HEK293 (cell line): Measurements from ENCODE around the gene ZFP36.

ENCODE experiments used
- CTCF ChIA-PET: fragments of 350-600 bp; formaldehyde crosslinking; extraction: SDS; loops from one replicate; lab custom pipeline; 2021; ENCODE audit warnings: antibody characterized with exemption; lab: Yijun Ruan, JAX
- POLR2A ChIA-PET: fragments of 300-600 bp; formaldehyde crosslinking; extraction: SDS; loops from one replicate; lab custom pipeline; 2020; ENCODE audit warnings: antibody characterized with exemption, inconsistent platforms; lab: Yijun Ruan, JAX
- H3K27ac ChIP-seq: fragments of 200-500 bp; sonication (Bioruptor generic); 2 replicates; pipeline ENCODE4 v1.5.1; 2014; ENCODE audit warnings: low read depth, low read length, control low read depth, inconsistent platforms; ENCODE audit errors: extremely low read depth
- H3K36me3 ChIP-seq, 2 experiments: fragments of 200-500 bp in 1 of 2; sonication (Bioruptor generic) in 1 of 2; 1 replicate in 1 of 2; 2 replicates in 1 of 2; pipeline ENCODE4 v1.5.1; 2014 to 2017; ENCODE audit warnings: inconsistent platforms in 2 of 2, low read length in 2 of 2; ENCODE audit not compliant: control insufficient read depth in 2 of 2, insufficient read depth in 1 of 2
- H3K4me1 ChIP-seq: fragments of 200-500 bp; sonication (Bioruptor generic); 2 replicates; pipeline ENCODE4 v1.5.1; 2014; ENCODE audit warnings: mild to moderate bottlenecking, low read length, inconsistent platforms; ENCODE audit not compliant: control insufficient read depth, insufficient read depth
- H3K4me3 ChIP-seq: 2 replicates; pipeline ENCODE4 v1.5.1; 2011; ENCODE audit warnings: low read depth, mild to moderate bottlenecking, control low read depth, low read length, moderate library complexity
- H3K9me3 ChIP-seq: fragments of 200-500 bp; sonication (Bioruptor generic); 2 replicates; pipeline ENCODE4 v1.5.1; 2014; ENCODE audit warnings: low read depth, low read length, inconsistent platforms; ENCODE audit not compliant: control insufficient read depth, insufficient read depth
- EGR2 ChIP-seq: fragments of 450-650 bp; formaldehyde crosslinking; IDR thresholded peaks from 2 replicates; pipeline ENCODE4 v1.5.1; 2016; ENCODE audit warnings: low read depth, missing biosample characterization, missing genetic modification characterization
- GLIS2 ChIP-seq: fragments of 450-650 bp; formaldehyde crosslinking; IDR thresholded peaks from 2 replicates; pipeline ENCODE4 v1.5.1; 2016; ENCODE audit warnings: missing biosample characterization, missing genetic modification characterization
- KLF10 ChIP-seq: fragments of 450-650 bp; IDR thresholded peaks from 2 replicates; pipeline ENCODE4 v1.5.1; 2018; ENCODE audit warnings: missing biosample characterization, mild to moderate bottlenecking, missing genetic modification characterization
- MZF1 ChIP-seq: fragments of 450-650 bp; formaldehyde crosslinking; IDR thresholded peaks from 2 replicates; pipeline ENCODE4 v1.5.1; 2017; ENCODE audit warnings: missing biosample characterization, missing genetic modification characterization, borderline replicate concordance
- SCRT2 ChIP-seq: fragments of 450-650 bp; formaldehyde crosslinking; IDR thresholded peaks from 2 replicates; pipeline ENCODE4 v1.5.1; 2016; ENCODE audit warnings: missing biosample characterization, missing genetic modification characterization
- ZBTB1 ChIP-seq: fragments of 450-650 bp; formaldehyde crosslinking; IDR thresholded peaks from 2 replicates; pipeline ENCODE4 v1.5.1; 2016; ENCODE audit warnings: missing biosample characterization, missing genetic modification characterization
- ZBTB7A ChIP-seq: fragments of 450-650 bp; formaldehyde crosslinking; IDR thresholded peaks from 2 replicates; pipeline ENCODE4 v1.5.1; 2016; ENCODE audit warnings: low read depth, missing biosample characterization, missing genetic modification characterization
- ZNF121 ChIP-seq: fragments of 450-650 bp; formaldehyde crosslinking; IDR thresholded peaks from 2 replicates; pipeline ENCODE4 v1.5.1; 2016; ENCODE audit warnings: missing biosample characterization, missing genetic modification characterization
- ZNF155 ChIP-seq: fragments of 450-650 bp; formaldehyde crosslinking; IDR thresholded peaks from 2 replicates; pipeline ENCODE4 v1.5.1; 2016; ENCODE audit warnings: missing biosample characterization, missing genetic modification characterization
- ZNF174 ChIP-seq: fragments of 450-650 bp; formaldehyde crosslinking; IDR thresholded peaks from 2 replicates; pipeline ENCODE4 v1.5.0; 2017; ENCODE audit warnings: missing biosample characterization, mild to moderate bottlenecking, missing genetic modification characterization
- ZNF175 ChIP-seq: fragments of 450-650 bp; formaldehyde crosslinking; IDR thresholded peaks from 2 replicates; pipeline ENCODE4 v1.5.1; 2016; ENCODE audit warnings: missing biosample characterization, missing genetic modification characterization
- ZNF211 ChIP-seq: fragments of 450-650 bp; formaldehyde crosslinking; IDR thresholded peaks from 2 replicates; pipeline ENCODE4 v1.5.1; 2016; ENCODE audit warnings: low read depth, missing biosample characterization, missing genetic modification characterization
- ZNF23 ChIP-seq: fragments of 450-650 bp; formaldehyde crosslinking; IDR thresholded peaks from 2 replicates; pipeline ENCODE4 v1.5.1; 2016; ENCODE audit warnings: missing biosample characterization, missing genetic modification characterization, borderline replicate concordance
- ZNF266 ChIP-seq: fragments of 450-650 bp; formaldehyde crosslinking; IDR thresholded peaks from 2 replicates; pipeline ENCODE4 v1.5.1; 2016; ENCODE audit warnings: missing biosample characterization, missing genetic modification characterization, low read depth
- ZNF292 ChIP-seq: fragments of 450-650 bp; formaldehyde crosslinking; IDR thresholded peaks from 2 replicates; pipeline ENCODE4 v1.5.1; 2016; ENCODE audit warnings: low read depth, missing biosample characterization, missing genetic modification characterization, borderline replicate concordance
- ZNF350 ChIP-seq: fragments of 450-650 bp; formaldehyde crosslinking; IDR thresholded peaks from 2 replicates; pipeline ENCODE4 v1.5.0; 2017; ENCODE audit warnings: missing biosample characterization, mild to moderate bottlenecking, missing genetic modification characterization
- ZNF37A ChIP-seq: fragments of 450-650 bp; IDR thresholded peaks from 2 replicates; pipeline ENCODE4 v1.5.1; 2018; ENCODE audit warnings: missing biosample characterization, missing genetic modification characterization
- ZNF544 ChIP-seq: fragments of 450-650 bp; formaldehyde crosslinking; IDR thresholded peaks from 2 replicates; pipeline ENCODE4 v1.5.0; 2017; ENCODE audit warnings: missing biosample characterization, missing genetic modification characterization
- ZNF623 ChIP-seq: fragments of 450-650 bp; formaldehyde crosslinking; IDR thresholded peaks from 2 replicates; pipeline ENCODE4 v1.5.1; 2016; ENCODE audit warnings: missing biosample characterization, missing genetic modification characterization
- ZNF654 ChIP-seq: fragments of 450-650 bp; formaldehyde crosslinking; IDR thresholded peaks from 2 replicates; pipeline ENCODE4 v1.5.1; 2016; ENCODE audit warnings: low read depth, missing biosample characterization, missing genetic modification characterization
- ZNF660 ChIP-seq: fragments of 450-650 bp; IDR thresholded peaks from 2 replicates; pipeline ENCODE4 v1.5.1; 2018; ENCODE audit warnings: missing biosample characterization, mild to moderate bottlenecking, missing genetic modification characterization
- ZNF791 ChIP-seq: fragments of 450-650 bp; formaldehyde crosslinking; IDR thresholded peaks from 2 replicates; pipeline ENCODE4 v1.5.1; 2016; ENCODE audit warnings: missing biosample characterization, missing genetic modification characterization
- TF ChIP-seq, protein P1 (sequence below): fragments of 450-650 bp; formaldehyde crosslinking; IDR thresholded peaks from 2 replicates; pipeline ENCODE4 v1.5.1; 2016; ENCODE audit warnings: missing biosample characterization, missing genetic modification characterization
- TF ChIP-seq, protein P2 (sequence below): fragments of 450-650 bp; formaldehyde crosslinking; IDR thresholded peaks from 2 replicates; pipeline ENCODE4 v1.5.1; 2017; ENCODE audit warnings: missing biosample characterization, missing genetic modification characterization
- TF ChIP-seq, protein P3 (sequence below): fragments of 450-650 bp; formaldehyde crosslinking; IDR thresholded peaks from 2 replicates; pipeline ENCODE4 v1.5.1; 2017; ENCODE audit warnings: missing biosample characterization, missing genetic modification characterization
- TF ChIP-seq, protein P4 (sequence below): fragments of 450-650 bp; formaldehyde crosslinking; IDR thresholded peaks from 2 replicates; pipeline ENCODE4 v1.5.1; 2017; ENCODE audit warnings: missing biosample characterization, missing genetic modification characterization
- TF ChIP-seq, protein P5 (sequence below): fragments of 450-650 bp; IDR thresholded peaks from 2 replicates; pipeline ENCODE4 v1.5.1; 2018; ENCODE audit warnings: missing biosample characterization, mild to moderate bottlenecking, missing genetic modification characterization
- TF ChIP-seq, protein P6 (sequence below): fragments of 450-650 bp; formaldehyde crosslinking; IDR thresholded peaks from 2 replicates; pipeline ENCODE4 v1.5.0; 2017; ENCODE audit warnings: missing biosample characterization, missing genetic modification characterization, borderline replicate concordance

Gene ZFP36

DNA sequence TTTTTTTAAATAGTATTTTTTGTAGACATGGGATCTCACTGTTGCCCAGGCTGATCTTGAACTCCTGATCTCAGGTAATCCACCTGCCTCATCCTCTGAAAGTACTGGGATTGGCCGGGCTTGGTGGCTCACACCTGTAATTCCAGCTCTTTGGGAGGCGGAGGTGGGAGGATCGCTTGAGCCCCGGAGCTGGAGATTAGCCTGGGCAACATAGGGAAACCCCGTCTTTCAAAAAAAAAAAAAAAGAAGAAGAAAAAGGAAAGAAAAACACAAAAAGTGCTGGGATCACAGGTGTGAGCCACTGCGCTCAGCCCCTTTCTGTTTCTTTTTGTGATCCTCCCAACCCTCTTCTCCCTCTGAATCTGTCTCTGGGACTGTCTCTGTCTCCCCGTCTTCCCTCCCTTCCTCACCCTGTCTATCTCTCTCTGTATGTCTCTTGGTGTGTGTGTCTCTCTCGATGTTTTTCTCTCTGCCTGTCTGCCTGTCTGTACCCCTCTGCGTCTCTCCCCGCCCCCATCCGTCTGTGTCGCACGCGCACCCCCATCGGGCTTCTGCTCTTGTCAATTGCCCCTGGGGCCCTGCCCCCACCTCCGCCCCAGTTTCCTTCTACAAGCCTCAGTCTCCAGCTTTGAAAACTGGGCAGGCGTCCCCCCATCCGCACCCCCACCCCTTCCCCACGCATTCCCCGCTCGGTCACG is 540 bp upstream of the ZFP36 start:
- no peaks in the 10 kb centered on the region for H3K9me3 ChIP-seq
- ChIA-PET POLR2A (interaction anchor here (0.5 to 11.2 kb wide), 11 partner anchors 7 to 288 kb away, joined by 3 to 175 read pairs (median 5); partner anchors contain the start of genes MED29, PAF1 and RPS16), CTCF (interaction anchor here (0.6 to 4.6 kb wide), 2 partner anchors 8 to 264 kb away, joined by 3 to 41 read pairs; no protein-coding TSS in a partner anchor)
- H3K4me1 ChIP-seq, result peaks cover 57% of the 10 kb centered on the region
- H3K36me3 ChIP-seq, result peaks cover 0 to 3% of the 10 kb centered on the region in 2 experiments; a peak in 1 of 3 replicates
- peak overlapping the region; percentile 56 for H3K27ac ChIP-seq
- H3K4me3 ChIP-seq, result peak overlapping the region; percentile 26
- TF ChIP-seq ZNF544 (tag by site-specific recombination), result no peak
- TF ChIP-seq, protein P1, sequence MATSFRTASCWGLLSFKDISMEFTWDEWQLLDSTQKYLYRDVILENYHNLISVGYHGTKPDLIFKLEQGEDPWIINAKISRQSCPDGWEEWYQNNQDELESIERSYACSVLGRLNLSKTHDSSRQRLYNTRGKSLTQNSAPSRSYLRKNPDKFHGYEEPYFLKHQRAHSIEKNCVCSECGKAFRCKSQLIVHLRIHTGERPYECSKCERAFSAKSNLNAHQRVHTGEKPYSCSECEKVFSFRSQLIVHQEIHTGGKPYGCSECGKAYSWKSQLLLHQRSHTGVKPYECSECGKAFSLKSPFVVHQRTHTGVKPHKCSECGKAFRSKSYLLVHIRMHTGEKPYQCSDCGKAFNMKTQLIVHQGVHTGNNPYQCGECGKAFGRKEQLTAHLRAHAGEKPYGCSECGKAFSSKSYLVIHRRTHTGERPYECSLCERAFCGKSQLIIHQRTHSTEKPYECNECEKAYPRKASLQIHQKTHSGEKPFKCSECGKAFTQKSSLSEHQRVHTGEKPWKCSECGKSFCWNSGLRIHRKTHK, result no peak
- TF ChIP-seq, protein P2, sequence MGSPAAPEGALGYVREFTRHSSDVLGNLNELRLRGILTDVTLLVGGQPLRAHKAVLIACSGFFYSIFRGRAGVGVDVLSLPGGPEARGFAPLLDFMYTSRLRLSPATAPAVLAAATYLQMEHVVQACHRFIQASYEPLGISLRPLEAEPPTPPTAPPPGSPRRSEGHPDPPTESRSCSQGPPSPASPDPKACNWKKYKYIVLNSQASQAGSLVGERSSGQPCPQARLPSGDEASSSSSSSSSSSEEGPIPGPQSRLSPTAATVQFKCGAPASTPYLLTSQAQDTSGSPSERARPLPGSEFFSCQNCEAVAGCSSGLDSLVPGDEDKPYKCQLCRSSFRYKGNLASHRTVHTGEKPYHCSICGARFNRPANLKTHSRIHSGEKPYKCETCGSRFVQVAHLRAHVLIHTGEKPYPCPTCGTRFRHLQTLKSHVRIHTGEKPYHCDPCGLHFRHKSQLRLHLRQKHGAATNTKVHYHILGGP (tag by site-specific recombination), result 0 out of 2 replicates have a peak, but pooled peaks have one; percentile 18
- TF ChIP-seq ZNF660 (tag by site-specific recombination), result no peak
- TF ChIP-seq ZNF175 (tag by site-specific recombination), result no peak
- TF ChIP-seq GLIS2 (tag by site-specific recombination), result peak; percentile 60
- TF ChIP-seq ZNF211, result no peak
- TF ChIP-seq ZBTB7A, result peak; percentile 94
- TF ChIP-seq KLF10 (tag by site-specific recombination), result no peak
- TF ChIP-seq ZNF155, result no peak
- TF ChIP-seq ZNF623 (tag by site-specific recombination), result no peak
- TF ChIP-seq, protein P3, sequence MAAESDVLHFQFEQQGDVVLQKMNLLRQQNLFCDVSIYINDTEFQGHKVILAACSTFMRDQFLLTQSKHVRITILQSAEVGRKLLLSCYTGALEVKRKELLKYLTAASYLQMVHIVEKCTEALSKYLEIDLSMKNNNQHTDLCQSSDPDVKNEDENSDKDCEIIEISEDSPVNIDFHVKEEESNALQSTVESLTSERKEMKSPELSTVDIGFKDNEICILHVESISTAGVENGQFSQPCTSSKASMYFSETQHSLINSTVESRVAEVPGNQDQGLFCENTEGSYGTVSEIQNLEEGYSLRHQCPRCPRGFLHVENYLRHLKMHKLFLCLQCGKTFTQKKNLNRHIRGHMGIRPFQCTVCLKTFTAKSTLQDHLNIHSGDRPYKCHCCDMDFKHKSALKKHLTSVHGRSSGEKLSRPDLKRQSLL (tag by site-specific recombination), result no peak
- TF ChIP-seq, protein P4, sequence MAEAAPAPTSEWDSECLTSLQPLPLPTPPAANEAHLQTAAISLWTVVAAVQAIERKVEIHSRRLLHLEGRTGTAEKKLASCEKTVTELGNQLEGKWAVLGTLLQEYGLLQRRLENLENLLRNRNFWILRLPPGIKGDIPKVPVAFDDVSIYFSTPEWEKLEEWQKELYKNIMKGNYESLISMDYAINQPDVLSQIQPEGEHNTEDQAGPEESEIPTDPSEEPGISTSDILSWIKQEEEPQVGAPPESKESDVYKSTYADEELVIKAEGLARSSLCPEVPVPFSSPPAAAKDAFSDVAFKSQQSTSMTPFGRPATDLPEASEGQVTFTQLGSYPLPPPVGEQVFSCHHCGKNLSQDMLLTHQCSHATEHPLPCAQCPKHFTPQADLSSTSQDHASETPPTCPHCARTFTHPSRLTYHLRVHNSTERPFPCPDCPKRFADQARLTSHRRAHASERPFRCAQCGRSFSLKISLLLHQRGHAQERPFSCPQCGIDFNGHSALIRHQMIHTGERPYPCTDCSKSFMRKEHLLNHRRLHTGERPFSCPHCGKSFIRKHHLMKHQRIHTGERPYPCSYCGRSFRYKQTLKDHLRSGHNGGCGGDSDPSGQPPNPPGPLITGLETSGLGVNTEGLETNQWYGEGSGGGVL (tag by site-specific recombination), result peak; percentile 43
- no peak for TF ChIP-seq ZBTB1 (tag by site-specific recombination)
- TF ChIP-seq, protein P5, sequence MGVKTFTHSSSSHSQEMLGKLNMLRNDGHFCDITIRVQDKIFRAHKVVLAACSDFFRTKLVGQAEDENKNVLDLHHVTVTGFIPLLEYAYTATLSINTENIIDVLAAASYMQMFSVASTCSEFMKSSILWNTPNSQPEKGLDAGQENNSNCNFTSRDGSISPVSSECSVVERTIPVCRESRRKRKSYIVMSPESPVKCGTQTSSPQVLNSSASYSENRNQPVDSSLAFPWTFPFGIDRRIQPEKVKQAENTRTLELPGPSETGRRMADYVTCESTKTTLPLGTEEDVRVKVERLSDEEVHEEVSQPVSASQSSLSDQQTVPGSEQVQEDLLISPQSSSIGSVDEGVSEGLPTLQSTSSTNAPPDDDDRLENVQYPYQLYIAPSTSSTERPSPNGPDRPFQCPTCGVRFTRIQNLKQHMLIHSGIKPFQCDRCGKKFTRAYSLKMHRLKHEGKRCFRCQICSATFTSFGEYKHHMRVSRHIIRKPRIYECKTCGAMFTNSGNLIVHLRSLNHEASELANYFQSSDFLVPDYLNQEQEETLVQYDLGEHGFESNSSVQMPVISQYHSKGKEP (tag by site-specific recombination), result no peak
- no peak for TF ChIP-seq ZNF23
- no peak for TF ChIP-seq ZNF174 (tag by site-specific recombination)
- no peak for TF ChIP-seq ZNF654 (tag by site-specific recombination)
- peak; percentile 64; the same call in 1 of the 2 replicates for TF ChIP-seq ZNF266 (tag by site-specific recombination)
- TF ChIP-seq MZF1 (tag by site-specific recombination), result no peak
- TF ChIP-seq EGR2 (tag by site-specific recombination), result peak; percentile 61
- TF ChIP-seq SCRT2, result no peak
- TF ChIP-seq, protein P6, sequence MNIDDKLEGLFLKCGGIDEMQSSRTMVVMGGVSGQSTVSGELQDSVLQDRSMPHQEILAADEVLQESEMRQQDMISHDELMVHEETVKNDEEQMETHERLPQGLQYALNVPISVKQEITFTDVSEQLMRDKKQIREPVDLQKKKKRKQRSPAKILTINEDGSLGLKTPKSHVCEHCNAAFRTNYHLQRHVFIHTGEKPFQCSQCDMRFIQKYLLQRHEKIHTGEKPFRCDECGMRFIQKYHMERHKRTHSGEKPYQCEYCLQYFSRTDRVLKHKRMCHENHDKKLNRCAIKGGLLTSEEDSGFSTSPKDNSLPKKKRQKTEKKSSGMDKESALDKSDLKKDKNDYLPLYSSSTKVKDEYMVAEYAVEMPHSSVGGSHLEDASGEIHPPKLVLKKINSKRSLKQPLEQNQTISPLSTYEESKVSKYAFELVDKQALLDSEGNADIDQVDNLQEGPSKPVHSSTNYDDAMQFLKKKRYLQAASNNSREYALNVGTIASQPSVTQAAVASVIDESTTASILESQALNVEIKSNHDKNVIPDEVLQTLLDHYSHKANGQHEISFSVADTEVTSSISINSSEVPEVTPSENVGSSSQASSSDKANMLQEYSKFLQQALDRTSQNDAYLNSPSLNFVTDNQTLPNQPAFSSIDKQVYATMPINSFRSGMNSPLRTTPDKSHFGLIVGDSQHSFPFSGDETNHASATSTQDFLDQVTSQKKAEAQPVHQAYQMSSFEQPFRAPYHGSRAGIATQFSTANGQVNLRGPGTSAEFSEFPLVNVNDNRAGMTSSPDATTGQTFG, result no peak
- no peak for TF ChIP-seq ZNF121 (tag by site-specific recombination)
- no peak for TF ChIP-seq ZNF350 (tag by site-specific recombination)
- TF ChIP-seq ZNF791 (tag by site-specific recombination), result peak; percentile 82; the same call in 1 of the 2 replicates
- no peak for TF ChIP-seq ZNF37A (tag by site-specific recombination)
- no peak for TF ChIP-seq ZNF292
